Esophagus muscularis mucosa (tissue), 4 donors: Measurements from ENCODE around the gene CCDC102B.

Experiments
- EP300 ChIP-seq: sonication (generic); formaldehyde crosslinking; IDR thresholded peaks from one replicate; pipeline ENCODE4 v1.6.1; 2017; ENCODE audit warnings: antibody characterized with exemption
- POLR2A ChIP-seq: fragments of 450-650 bp; IDR thresholded peaks from one replicate; pipeline ENCODE4 v1.6.1; 2017; ENCODE audit warnings: antibody characterized with exemption, moderate library complexity, mild to moderate bottlenecking, low read depth
- POLR2AphosphoS5 ChIP-seq, 2 donors: sonication (generic); formaldehyde crosslinking; IDR thresholded peaks; one replicate each; pipeline ENCODE4 v1.6.1; 2017; ENCODE audit warnings: antibody characterized with exemption in 2 of 2
- TF ChIP-seq, protein P1 (sequence below), 3 experiments: fragments of 200-600 bp in 2 of 3; fragments of 450-650 bp in 1 of 3; sonication (generic) in 2 of 3; IDR thresholded peaks; one replicate each; pipeline ENCODE4 v1.5.1; 2017 to 2019; ENCODE audit warnings: antibody characterized with exemption in 3 of 3, mild to moderate bottlenecking in 2 of 3, moderate library complexity in 1 of 3

DNA sequence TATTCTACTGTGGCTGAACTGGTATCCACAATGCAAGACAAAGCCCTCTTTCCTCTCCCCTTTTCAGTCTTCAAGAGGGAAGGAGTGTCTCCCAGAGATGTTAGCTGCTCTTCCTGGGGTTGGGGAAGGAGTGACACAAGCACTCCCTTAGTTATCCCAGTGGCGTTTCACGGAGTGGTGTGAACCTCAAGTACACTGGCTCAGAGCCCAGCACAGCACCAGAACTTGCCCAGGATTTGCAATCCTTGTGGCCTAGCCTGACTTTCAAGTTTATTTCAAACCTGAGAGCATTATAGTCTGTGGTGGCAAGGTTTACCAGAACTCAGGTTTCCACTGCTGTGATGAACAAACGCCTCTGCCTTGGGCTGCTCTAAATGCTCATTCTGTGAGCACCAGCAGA lies 162.5 kb downstream of the CCDC102B start:
- TF ChIP-seq, protein P1, sequence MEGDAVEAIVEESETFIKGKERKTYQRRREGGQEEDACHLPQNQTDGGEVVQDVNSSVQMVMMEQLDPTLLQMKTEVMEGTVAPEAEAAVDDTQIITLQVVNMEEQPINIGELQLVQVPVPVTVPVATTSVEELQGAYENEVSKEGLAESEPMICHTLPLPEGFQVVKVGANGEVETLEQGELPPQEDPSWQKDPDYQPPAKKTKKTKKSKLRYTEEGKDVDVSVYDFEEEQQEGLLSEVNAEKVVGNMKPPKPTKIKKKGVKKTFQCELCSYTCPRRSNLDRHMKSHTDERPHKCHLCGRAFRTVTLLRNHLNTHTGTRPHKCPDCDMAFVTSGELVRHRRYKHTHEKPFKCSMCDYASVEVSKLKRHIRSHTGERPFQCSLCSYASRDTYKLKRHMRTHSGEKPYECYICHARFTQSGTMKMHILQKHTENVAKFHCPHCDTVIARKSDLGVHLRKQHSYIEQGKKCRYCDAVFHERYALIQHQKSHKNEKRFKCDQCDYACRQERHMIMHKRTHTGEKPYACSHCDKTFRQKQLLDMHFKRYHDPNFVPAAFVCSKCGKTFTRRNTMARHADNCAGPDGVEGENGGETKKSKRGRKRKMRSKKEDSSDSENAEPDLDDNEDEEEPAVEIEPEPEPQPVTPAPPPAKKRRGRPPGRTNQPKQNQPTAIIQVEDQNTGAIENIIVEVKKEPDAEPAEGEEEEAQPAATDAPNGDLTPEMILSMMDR (IDR thresholded peaks at IDR 0.05) = no peak
- TF ChIP-seq POLR2A (no peak), POLR2AphosphoS5 (IDR thresholded peaks at IDR 0.05) (no peak), EP300 (no peak)
